HAP-1 (cell line): ENCODE results near the gene LRRC42.
"Not testable (repeated sequence)": the region's sequence is repeated elsewhere in the genome, so short reads cannot be mapped to it uniquely, and the experiment has no call there.

Experiments
- DNase-seq, 2 experiments: peaks; one replicate each; pipeline ENCODE4 v3.0.0-alpha.2; 2016 to 2020; ENCODE audit warnings: low spot score in 2 of 2
- H3K27me3 ChIP-seq: fragments of 250-450 bp; sonication (Bioruptor Pico); 2 replicates; pipeline ENCODE4 v1.5.1; 2020; ENCODE audit warnings: low read depth, mild to moderate bottlenecking, moderate library complexity
- H3K36me3 ChIP-seq: fragments of 250-450 bp; sonication (Bioruptor Pico); replicated peaks from 2 replicates; pipeline ENCODE4 v1.5.1; 2020; ENCODE audit warnings: mild to moderate bottlenecking
- H3K4me1 ChIP-seq: fragments of 250-450 bp; sonication (Bioruptor Pico); 2 replicates; pipeline ENCODE4 v1.5.1; 2020; ENCODE audit warnings: mild to moderate bottlenecking
- H3K4me3 ChIP-seq: fragments of 250-450 bp; sonication (Bioruptor Pico); 2 replicates; pipeline ENCODE4 v1.5.1; 2020; ENCODE audit warnings: mild to moderate bottlenecking, moderate library complexity
- H3K9me3 ChIP-seq: fragments of 250-450 bp; sonication (Bioruptor Pico); 2 replicates; pipeline ENCODE4 v1.5.1; 2020; ENCODE audit warnings: mild to moderate bottlenecking, moderate library complexity
- in situ Hi-C: fragments of 300-500 bp; cut with MboI; formaldehyde crosslinking; loops from 3 replicates; pipeline ENCODE4 v1.14.3; 2020; ENCODE audit warnings: low sequenced_read_pairs, inconsistent platforms, mixed read lengths

LRRC42 gene

GRCh38 chr1:53987880-53988279, 41.7 kb downstream of the LRRC42 start:
- in situ Hi-C loops, result no loop called here
- no peak for DNase-seq

DNA sequence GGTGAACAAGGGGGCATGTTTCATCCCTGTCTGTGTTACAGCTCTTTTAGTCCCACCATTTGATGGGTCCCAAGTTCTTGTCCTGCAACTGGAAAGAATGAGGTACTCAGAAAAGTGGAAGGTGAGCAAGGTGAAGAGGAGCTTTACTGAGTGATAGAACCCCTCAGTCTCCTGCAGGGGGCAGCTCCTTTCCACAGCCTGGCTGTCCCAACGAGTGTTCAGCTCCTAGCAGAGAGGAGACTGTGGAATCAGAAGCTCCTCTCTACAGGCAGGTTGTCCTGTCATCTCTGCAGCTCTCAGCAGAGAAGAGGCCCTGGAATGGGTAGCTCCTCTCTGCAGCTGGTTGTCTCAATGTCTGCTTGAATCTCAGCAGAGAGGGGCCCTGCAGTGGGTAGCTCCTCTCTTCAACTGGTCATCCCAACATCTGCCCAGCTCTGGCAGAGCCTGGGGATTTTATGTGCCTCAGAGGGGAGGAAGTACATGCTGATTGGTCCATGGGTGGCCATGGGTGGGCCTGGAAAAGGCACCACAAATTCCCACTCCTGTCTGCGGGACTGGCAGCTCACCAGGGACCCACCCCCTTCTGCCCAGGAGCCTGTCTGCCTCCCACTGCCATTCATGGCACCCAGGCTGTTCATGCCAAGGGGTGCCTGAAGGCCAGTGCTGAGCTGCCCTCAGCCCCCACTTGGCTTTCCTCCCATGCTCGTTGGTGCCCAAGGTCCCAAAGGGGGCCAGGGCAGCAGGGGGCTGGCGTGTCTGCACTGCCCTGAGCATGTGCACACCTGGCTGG, 46.1 kb downstream of the LRRC42 start:
- in situ Hi-C loops, result no loop called here
- Histone ChIP-seq H3K9me3 (no peaks in the 10 kb centered on the region), H3K4me1 (no peaks in the 10 kb centered on the region), H3K4me3 (no peak overlapping the region), H3K36me3 (no peaks in the 10 kb centered on the region), H3K27me3 (no peaks in the 10 kb centered on the region)
- no peak for DNase-seq

More at GRCh38 chr1:53987880-53988279, 41.7 kb downstream of the LRRC42 start:
- H3K27me3 ChIP-seq, result no peaks in the 10 kb centered on the region
- no peak overlapping the region for H3K4me3 ChIP-seq
- no peaks in the 10 kb centered on the region for H3K9me3 ChIP-seq
- H3K36me3 ChIP-seq, result no peaks in the 10 kb centered on the region
- H3K4me1 ChIP-seq, result no peaks in the 10 kb centered on the region

DNA sequence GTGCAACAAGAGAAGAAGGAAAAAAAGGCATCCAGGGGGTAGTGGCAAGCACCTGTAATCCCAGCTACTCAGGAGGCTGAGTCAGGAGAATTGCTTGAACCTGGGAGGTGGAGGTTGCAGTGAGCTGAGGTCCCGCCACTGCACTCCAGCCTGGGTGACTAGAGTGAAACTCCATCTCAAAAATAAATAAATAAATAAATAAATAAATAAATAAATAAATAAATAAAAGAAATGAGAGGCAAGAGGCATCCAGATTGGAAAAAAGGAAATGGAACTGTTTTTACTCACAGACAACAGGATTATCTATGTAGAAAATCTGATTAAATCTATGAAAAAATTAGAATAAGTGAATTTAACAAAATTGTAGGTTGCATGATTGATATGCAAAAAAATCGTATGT, 48.4 kb downstream of the LRRC42 start:
- H3K4me1 ChIP-seq, H3K27me3 ChIP-seq, H3K9me3 ChIP-seq, in situ Hi-C loops, DNase-seq, H3K36me3 ChIP-seq, H3K4me3 ChIP-seq: not testable (repeated sequence)

- in situ Hi-C loops, result no loop called here
- H3K27me3 ChIP-seq, result no peaks in the 10 kb centered on the region
- DNase-seq, result no peak
- H3K36me3 ChIP-seq, result no peaks in the 10 kb centered on the region
- H3K9me3 ChIP-seq, result no peaks in the 10 kb centered on the region
- H3K4me3 ChIP-seq, result no peak overlapping the region
- H3K4me1 ChIP-seq, result no peaks in the 10 kb centered on the region
Measured at GRCh38 chr1:53995683-53996082, 49.5 kb downstream of the LRRC42 start.

GRCh38 chr1:53998223-53998622, 52.1 kb downstream of the LRRC42 start:
- Histone ChIP-seq H3K27me3 (no peaks in the 10 kb centered on the region), H3K36me3 (no peaks in the 10 kb centered on the region), H3K4me1 (no peaks in the 10 kb centered on the region), H3K9me3 (no peaks in the 10 kb centered on the region), H3K4me3 (no peak overlapping the region)
- in situ Hi-C loops, result no loop called here
- DNase-seq, result no peak

DNA sequence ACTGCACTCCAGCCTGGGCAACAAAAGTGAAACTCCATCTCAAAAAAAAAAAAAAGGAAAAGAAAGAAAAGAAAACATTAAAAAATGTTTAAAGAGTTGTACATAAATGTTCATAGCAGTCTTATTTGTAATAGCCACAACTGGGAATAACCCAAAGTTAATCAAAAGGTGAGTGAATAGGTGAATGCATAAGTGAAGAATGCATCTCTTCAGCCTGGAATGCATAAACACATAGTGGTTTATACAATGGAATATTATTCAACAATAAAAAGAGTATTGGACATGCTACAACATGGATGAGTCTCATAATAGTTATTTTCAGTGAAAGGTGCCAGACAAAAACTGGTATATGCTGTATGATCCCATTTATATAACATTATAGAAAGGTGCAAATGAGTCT, 53.8 kb downstream of the LRRC42 start:
- H3K9me3 ChIP-seq, result no peaks in the 10 kb centered on the region; the same call in 1 of the 2 replicates
- in situ Hi-C loops, result no loop called here
- no peak overlapping the region for H3K4me3 ChIP-seq
- no peaks in the 10 kb centered on the region for H3K27me3 ChIP-seq
- DNase-seq, result no peak
- no peaks in the 10 kb centered on the region for H3K36me3 ChIP-seq
- H3K4me1 ChIP-seq, result no peaks in the 10 kb centered on the region

GRCh38 chr1:54001591-54001990, 55.4 kb downstream of the LRRC42 start:
- Histone ChIP-seq H3K27me3 (no peaks in the 10 kb centered on the region), H3K36me3 (no peaks in the 10 kb centered on the region), H3K9me3 (no peaks in the 10 kb centered on the region; the same call in 1 of the 2 replicates), H3K4me3 (no peak overlapping the region), H3K4me1 (no peaks in the 10 kb centered on the region)
- no peak for DNase-seq
- in situ Hi-C loops, result no loop called here

DNA sequence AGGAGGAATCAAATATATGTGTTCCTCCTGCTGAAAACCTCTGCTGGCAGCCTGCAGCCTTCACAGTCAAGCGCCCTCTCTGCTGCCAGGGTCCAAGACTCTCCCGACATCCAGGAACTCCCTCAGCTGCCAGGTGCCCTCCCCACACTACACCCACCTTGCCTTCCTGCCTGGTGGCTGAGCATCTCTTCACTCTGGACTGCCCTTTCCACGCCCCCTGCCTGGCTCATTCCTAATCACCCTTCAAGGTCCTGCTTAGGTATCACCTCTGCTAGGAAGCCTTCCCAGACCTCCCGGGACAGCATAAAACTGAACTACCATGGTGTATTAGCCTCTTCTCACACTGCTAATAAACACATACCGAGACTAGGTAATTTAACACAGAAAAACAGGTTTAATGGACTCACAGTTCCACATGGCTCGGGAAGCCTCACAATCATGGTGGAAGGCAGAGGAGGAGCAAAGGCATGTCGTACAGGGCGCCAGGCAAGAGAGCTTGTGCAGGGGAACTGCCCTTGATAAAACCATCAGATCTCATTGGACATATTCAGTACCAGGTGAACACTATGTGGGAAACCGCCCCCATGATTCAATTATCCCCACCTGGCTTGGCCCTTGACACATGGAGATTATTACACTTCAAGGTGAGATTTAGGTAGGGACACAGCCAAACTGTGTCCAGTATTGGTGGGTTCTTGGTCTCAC, 56.5 kb downstream of the LRRC42 start:
- H3K9me3 ChIP-seq, result no peaks in the 10 kb centered on the region; the same call in 1 of the 2 replicates
- no peak overlapping the region for H3K4me3 ChIP-seq
- in situ Hi-C loops, result no loop called here
- H3K4me1 ChIP-seq, result no peaks in the 10 kb centered on the region
- no peaks in the 10 kb centered on the region for H3K27me3 ChIP-seq
- H3K36me3 ChIP-seq, result no peaks in the 10 kb centered on the region
- no peak for DNase-seq

GRCh38 chr1:54003249-54003646, 57.1 kb downstream of the LRRC42 start:
- Histone ChIP-seq H3K9me3 (no peaks in the 10 kb centered on the region; the same call in 1 of the 2 replicates), H3K27me3 (no peaks in the 10 kb centered on the region), H3K36me3 (no peaks in the 10 kb centered on the region), H3K4me1 (no peaks in the 10 kb centered on the region), H3K4me3 (no peak overlapping the region)
- no peak for DNase-seq
- in situ Hi-C loops, result no loop called here

- H3K4me1 ChIP-seq, H3K36me3 ChIP-seq, H3K27me3 ChIP-seq, H3K9me3 ChIP-seq, H3K4me3 ChIP-seq, DNase-seq, in situ Hi-C loops: not testable (repeated sequence)
Measured at GRCh38 chr1:54003750-54004480, 57.8 kb downstream of the LRRC42 start.

DNA sequence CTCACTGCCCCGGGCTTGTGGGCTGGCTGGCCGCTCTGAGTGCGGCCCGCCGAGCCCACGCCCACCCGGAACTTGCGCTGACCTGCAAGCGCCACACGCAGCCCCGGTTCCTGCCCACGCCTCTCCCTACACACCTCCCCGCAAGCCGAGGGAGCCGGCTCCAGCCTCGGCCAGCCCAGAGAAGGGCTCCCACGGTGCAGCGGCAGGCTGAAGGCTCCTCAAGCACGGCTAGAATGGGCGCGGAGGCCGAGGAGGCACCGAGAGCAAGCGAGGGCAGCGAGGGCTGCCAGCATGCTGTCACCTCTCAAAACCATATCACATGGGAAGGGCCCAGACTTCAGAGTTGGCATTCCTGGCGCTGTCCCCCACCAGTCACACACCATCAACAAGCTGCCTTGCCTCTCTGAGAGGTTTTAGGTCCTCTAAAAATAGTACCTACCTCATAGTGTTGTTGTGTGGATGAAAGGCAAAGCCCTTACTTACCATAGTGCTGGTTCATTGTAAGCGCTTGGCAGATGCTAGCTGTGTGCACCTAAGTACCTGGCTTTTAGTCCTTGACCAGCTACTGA, 58.4 kb downstream of the LRRC42 start:
- no peaks in the 10 kb centered on the region for H3K4me1 ChIP-seq
- no peaks in the 10 kb centered on the region for H3K36me3 ChIP-seq
- no peaks in the 10 kb centered on the region for H3K27me3 ChIP-seq
- DNase-seq, result no peak
- H3K4me3 ChIP-seq, result no peak overlapping the region
- in situ Hi-C loops, result no loop called here
- no peaks in the 10 kb centered on the region; the same call in 1 of the 2 replicates for H3K9me3 ChIP-seq

DNA sequence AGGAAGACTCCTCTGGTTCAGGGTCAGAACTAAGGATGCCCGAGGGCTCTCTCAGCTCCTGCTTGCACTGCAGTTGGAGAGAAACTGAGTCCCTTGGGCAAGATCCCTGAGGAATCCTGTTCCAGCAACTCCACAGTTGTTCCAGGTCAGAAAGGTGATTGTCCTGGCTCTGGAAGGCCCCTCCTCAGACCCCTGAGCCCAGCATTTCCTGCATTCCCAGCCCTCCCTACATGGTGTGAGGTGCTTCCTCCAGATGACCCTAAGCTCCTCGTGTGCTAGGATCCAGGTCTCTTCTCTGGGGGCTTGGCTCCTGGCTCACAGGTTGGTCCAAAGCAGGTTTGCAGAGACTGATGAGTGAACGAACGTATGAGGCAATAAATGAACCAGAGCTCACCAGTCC, 60.4 kb downstream of the LRRC42 start:
- in situ Hi-C loops, result no loop called here
- DNase-seq, result no peak
- H3K9me3 ChIP-seq, result no peaks in the 10 kb centered on the region; the same call in 1 of the 2 replicates
- no peak overlapping the region for H3K4me3 ChIP-seq
- H3K36me3 ChIP-seq, result no peaks in the 10 kb centered on the region
- no peaks in the 10 kb centered on the region for H3K27me3 ChIP-seq
- H3K4me1 ChIP-seq, result no peaks in the 10 kb centered on the region

DNA sequence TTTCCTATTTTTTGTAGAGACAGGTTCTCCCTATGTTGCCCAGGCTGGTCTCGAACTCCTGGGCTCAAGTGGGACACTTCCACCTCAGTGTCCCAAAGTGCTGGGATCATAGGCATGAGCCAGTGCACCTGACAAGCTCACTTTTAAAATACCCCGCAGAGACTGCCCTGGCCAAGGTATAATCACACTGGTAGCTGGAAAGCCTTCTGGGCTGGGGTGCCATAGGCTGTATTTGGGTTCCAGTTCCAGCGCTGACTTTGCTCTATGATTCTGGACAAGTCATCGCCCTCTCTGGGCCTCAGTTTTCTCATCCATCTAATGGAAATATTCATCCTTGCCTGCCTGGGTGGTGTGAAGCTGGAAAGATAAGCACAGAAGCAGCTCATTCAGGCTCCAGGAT, 61.5 kb downstream of the LRRC42 start:
- no peaks in the 10 kb centered on the region for H3K27me3 ChIP-seq
- in situ Hi-C loops, result no loop called here
- H3K36me3 ChIP-seq, result no peaks in the 10 kb centered on the region
- no peaks in the 10 kb centered on the region for H3K4me1 ChIP-seq
- no peaks in the 10 kb centered on the region; the same call in 1 of the 2 replicates for H3K9me3 ChIP-seq
- H3K4me3 ChIP-seq, result no peak overlapping the region
- no peak for DNase-seq
